GM18909 (cell line): ENCODE results near the gene PRDM15.

Source experiments
- ATAC-seq: cut with Tn5 transposase; IDR thresholded peaks from one replicate; pipeline ENCODE4 v1.9.1; 2021; ENCODE audit warnings: mild to moderate bottlenecking; ENCODE audit not compliant: unreplicated experiment, poor library complexity

The PRDM15 gene

GRCh38 chr21:41907496-41908258 lies 28.5 kb upstream of the PRDM15 start:
- no peak for ATAC-seq

DNA sequence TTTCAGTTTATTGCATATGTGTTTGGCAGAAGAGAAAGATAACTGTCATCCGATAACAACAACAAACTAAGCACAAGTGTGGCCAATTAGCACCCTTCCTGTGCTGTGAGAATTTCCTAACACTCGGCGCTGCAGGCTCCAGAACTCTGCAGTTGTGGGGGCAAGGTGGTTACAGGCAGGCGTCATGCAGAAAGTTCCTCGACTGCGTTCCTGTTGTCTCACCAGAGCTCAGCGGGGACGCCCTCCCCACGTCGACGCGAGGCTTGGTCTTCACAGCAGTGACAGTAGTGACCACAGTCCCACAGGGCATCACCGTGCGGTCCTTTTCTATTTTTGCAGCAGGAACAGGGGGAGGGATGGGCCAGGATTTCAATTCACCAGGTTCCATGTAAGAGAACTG lies 27.6 kb upstream of the PRDM15 start:
- ATAC-seq, result no peak

- no peak for ATAC-seq
These were observed 24.6 kb upstream of the PRDM15 start for GRCh38 chr21:41903559-41904351.

DNA sequence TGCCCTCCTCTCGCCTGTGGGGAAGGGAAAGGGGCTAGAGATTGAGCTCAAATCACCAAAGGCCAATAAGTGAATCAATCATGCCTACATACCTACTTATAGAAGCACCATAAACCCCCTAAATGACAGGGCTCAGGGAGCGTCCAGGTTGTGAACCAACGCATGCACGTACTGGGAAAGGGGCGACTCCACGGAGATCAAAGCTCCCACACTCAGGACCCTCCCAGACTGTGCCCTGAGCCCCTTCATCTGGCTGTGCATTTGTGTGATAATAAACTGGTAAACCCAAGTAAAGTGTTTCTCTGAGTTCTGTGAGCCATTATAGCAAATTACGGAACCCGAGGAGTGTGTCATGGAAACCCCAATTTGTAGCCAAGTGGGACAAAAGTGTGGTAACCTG lies 23.8 kb upstream of the PRDM15 start:
- no peak for ATAC-seq

DNA sequence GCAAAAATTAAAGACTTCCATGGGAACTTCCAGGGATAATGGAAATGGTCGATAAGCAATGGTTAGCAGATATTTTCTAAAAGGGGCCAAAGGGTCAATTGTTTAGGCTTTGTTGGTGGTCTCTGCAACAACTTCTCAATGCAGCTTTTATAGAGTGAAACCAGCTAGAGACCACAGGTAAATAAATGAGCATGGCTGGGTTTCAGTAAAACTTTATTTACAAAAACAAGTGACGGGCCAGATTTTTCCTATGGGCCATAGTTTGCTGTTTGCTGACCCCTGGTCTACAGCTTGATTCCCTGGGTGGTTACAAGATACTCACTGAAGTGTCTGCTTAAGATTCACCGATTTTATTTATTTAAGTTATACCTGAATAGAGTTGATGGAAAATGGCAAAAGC lies 22.6 kb upstream of the PRDM15 start:
- ATAC-seq, result no peak

- ATAC-seq, result no peak
These were observed 22.0 kb upstream of the PRDM15 start for GRCh38 chr21:41901099-41901498.

DNA sequence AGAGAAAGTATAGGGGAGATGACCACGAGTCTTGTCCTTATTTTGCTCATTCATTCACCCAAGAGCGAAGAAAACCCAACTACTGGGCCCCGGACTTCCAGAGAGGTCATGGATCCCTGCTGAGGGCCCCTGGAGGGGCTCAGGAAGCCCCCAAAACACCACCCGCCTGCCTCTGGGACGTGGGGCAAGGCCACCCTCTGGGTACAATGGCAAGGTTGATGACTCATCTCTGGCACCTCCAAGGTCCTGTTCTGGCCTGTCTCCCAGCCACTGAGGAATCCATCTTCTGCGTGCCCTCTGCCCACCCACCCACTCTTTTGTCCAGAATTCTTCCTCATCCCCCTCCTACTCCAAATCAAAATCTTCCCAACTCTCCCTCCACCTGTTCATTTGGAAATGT lies 21.3 kb upstream of the PRDM15 start:
- ATAC-seq, result no peak

GRCh38 chr21:41899426-41900202 lies 20.5 kb upstream of the PRDM15 start:
- no peak for ATAC-seq

GRCh38 chr21:41898998-41899397 lies 19.9 kb upstream of the PRDM15 start:
- ATAC-seq, result no peak

- ATAC-seq, result no peak
These were observed 18.6 kb upstream of the PRDM15 start for GRCh38 chr21:41897700-41898099.

- ATAC-seq, result no peak
These were observed 18.0 kb upstream of the PRDM15 start for GRCh38 chr21:41897047-41897669.

DNA sequence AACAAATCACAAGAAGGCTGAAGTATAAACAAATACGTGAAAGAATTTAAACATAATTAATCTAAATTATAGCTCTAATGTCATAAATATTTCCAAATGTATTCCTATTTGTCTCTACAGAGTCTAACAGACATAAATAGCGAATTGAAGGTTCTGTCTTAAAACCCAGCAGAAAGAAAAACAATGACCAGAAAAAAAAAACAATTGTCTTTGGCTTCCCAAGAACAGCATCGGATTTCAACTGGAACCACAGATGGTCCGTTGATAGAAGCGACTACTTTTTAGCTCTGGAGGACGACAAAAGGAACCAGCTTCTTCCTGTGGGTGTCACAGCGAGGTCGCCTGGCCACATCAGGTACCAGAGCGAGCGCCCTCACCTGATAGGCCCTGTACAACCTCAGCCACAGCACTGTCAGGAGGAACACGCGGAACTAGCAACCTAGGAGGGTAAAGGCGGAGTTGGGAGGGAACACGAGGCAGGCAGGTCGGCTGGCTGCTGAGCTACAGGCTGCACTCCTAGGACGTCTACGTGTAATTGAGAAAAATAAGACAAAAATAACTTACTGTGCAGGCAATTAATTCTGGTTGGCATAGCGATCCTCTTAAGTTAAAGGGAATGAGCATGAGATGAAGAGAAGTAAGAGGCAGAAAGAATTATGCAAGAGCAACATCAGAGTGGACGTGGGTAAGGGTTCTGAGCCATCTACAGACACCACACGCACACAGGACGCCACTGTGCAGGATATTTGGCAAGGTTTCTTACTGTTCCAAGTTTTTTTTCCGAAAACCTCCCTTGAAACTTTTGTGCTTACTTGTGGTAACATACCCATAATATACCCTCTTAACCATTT lies 16.7 kb upstream of the PRDM15 start:
- ATAC-seq, result no peak

GRCh38 chr21:41894922-41895557 lies 15.9 kb upstream of the PRDM15 start:
- no peak for ATAC-seq

- ATAC-seq, result no peak
These were observed 15.4 kb upstream of the PRDM15 start for GRCh38 chr21:41894511-41894910.

- no peak for ATAC-seq
These were observed 13.6 kb upstream of the PRDM15 start for GRCh38 chr21:41892726-41893125.

GRCh38 chr21:41891132-41891531 lies 12.0 kb upstream of the PRDM15 start:
- ATAC-seq, result no peak

- ATAC-seq, result no peak
These were observed 11.2 kb upstream of the PRDM15 start for GRCh38 chr21:41890355-41890754.

DNA sequence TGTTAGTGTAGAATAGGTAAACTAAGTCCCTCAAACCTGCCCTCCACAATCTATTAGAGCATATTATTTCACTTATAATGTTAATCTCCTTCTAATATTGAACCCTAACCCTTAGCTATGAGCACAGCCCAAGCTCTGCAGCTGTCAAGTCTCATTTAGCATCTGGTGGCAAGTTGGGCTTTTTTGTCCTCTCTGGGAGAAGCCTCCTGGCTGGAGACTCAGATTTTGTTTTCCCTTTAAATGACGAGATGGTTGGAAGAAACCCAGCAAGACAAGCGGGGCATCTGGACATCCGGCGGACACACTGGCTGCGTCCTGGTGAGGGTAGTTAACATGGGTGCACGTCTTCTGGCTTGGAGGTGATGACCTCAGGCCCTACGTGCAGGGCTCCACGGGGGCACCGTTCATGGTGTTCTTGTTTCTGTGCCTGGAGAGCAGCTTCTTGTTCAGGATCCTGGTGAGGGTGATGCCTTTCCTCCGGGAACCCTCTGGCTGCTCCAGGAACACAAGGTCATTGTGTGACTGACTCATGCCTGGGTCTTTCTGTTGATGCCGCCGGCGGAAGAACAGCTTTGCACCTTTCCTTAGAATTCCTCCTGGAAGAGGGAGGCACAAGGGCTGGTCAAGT lies 9.7 kb upstream of the PRDM15 start:
- no peak for ATAC-seq

GRCh38 chr21:41887667-41888066 lies 8.5 kb upstream of the PRDM15 start:
- ATAC-seq, result no peak
